MCF 10A (cell line): ENCODE results near the gene KIF18B. TPM values are rescaled to one million over a fixed set of nuclear protein-coding genes. Genes with fewer than 3 reads are reported as not detected.
A peak's percentile ranks its signal among the peaks of the same experiment; 100 is the strongest.

Source experiments
- BruUV-seq: library from RNA; stranded (reverse); fragments of 400-500 nt; replicated peaks from 2 replicates; lab custom pipeline; 2021; lab: Mats Ljungman, UMichigan
- CTCF ChIA-PET: fragments of 300-600 bp; sonication (Branson Sonifier 250); formaldehyde crosslinking; extraction: SDS; loops from one replicate; lab custom pipeline; 2021; ENCODE audit warnings: antibody characterized with exemption, inconsistent platforms; lab: Yijun Ruan, JAX
- POLR2A ChIA-PET: fragments of 300-600, 350-650 bp; sonication (Branson Sonifier 250); formaldehyde crosslinking; extraction: SDS; loops from one replicate; lab custom pipeline; 2020; ENCODE audit warnings: antibody characterized with exemption, inconsistent platforms; lab: Yijun Ruan, JAX
- DNase-seq: peaks from one replicate; pipeline ENCODE4 v3.0.0-alpha.2; 2018; ENCODE audit not compliant: unreplicated experiment
- H3K27ac Mint-ChIP-seq: one replicate; pipeline ENCODE4 v1.8.0; 2022; ENCODE audit warnings: mild to moderate bottlenecking, low read depth, mixed read lengths; ENCODE audit not compliant: unreplicated experiment
- H3K27me3 Mint-ChIP-seq: one replicate; pipeline ENCODE4 v1.8.0; 2022; ENCODE audit warnings: mixed read lengths; ENCODE audit not compliant: insufficient read depth, unreplicated experiment
- H3K36me3 Mint-ChIP-seq: one replicate; pipeline ENCODE4 v1.8.0; 2022; ENCODE audit warnings: mild to moderate bottlenecking, moderate library complexity, mixed read lengths; ENCODE audit not compliant: insufficient read depth, unreplicated experiment
- H3K4me1 Mint-ChIP-seq: one replicate; pipeline ENCODE4 v1.8.0; 2022; ENCODE audit warnings: mixed read lengths; ENCODE audit not compliant: insufficient read depth, unreplicated experiment
- H3K4me3 Mint-ChIP-seq: one replicate; pipeline ENCODE4 v1.8.0; 2022; ENCODE audit warnings: mild to moderate bottlenecking, moderate library complexity, mixed read lengths; ENCODE audit not compliant: unreplicated experiment
- H3K9me3 Mint-ChIP-seq: one replicate; pipeline ENCODE4 v1.8.0; 2022; ENCODE audit warnings: mixed read lengths; ENCODE audit not compliant: unreplicated experiment
- CTCF ChIP-seq: fragments of 200-600 bp; IDR thresholded peaks from one replicate; pipeline ENCODE4 v1.8.0; 2022; ENCODE audit warnings: antibody characterized with exemption, mild to moderate bottlenecking; ENCODE audit not compliant: unreplicated experiment
- intact Hi-C: fragments of 100-400 bp; cut with micrococcal nuclease; formaldehyde crosslinking; loops from 2 replicates; pipeline ENCODE4 v1.14.1; 2022
- total RNA-seq: library from RNA; stranded (reverse); gene quantifications from 2 replicates; pipeline ENCODE4 v1.2.3, GENCODE V29; 2022

The KIF18B gene
- total RNA-seq, 1 experiment from 2014 or later, result 17.5 TPM

- Mint-ChIP-seq H3K4me1 (peaks cover 35% of the 10 kb centered on the region), H3K27me3 (no peaks in the 10 kb centered on the region), H3K36me3 (no peaks in the 10 kb centered on the region), H3K4me3 (no peak overlapping the region), H3K9me3 (no peaks in the 10 kb centered on the region), H3K27ac (no peak overlapping the region)
- intact Hi-C loops, result loop anchor here (10.0 kb wide), 1 partner anchor 191 kb away; no protein-coding TSS in a partner anchor
- POLR2A ChIA-PET, result no interaction called here
- BruUV-seq, result no TSS peak
- CTCF ChIA-PET, result interaction anchor here (0.6 to 6.7 kb wide), 7 partner anchors 16 to 231 kb away, joined by 3 to 29 read pairs (median 4); partner anchors contain the start of genes ACBD4 and PLCD3
- DNase-seq, result no peak
- TF ChIP-seq CTCF, result no peak
Measured at GRCh38 chr17:44904001-44904984, 43.3 kb downstream of the KIF18B start.

- POLR2A ChIA-PET, result interaction anchor here (0.5 to 0.7 kb wide), 2 partner anchors 10 to 138 kb away, joined by 3 read pairs; no protein-coding TSS in a partner anchor
- no peaks in the 10 kb centered on the region for H3K27me3 Mint-ChIP-seq
- no TSS peak for BruUV-seq
- H3K36me3 Mint-ChIP-seq, result no peaks in the 10 kb centered on the region
- H3K27ac Mint-ChIP-seq, result no peak overlapping the region
- H3K4me3 Mint-ChIP-seq, result no peak overlapping the region
- CTCF ChIA-PET, result interaction anchor here (0.6 to 6.7 kb wide), 6 partner anchors 17 to 232 kb away, joined by 3 to 29 read pairs (median 4); partner anchors contain the start of gene ACBD4
- intact Hi-C loops, result loop anchor here (10.0 kb wide), 1 partner anchor 192 kb away; no protein-coding TSS in a partner anchor
- no peak for TF ChIP-seq CTCF
- DNase-seq, result no peak
- H3K4me1 Mint-ChIP-seq, result peaks cover 38% of the 10 kb centered on the region
- no peaks in the 10 kb centered on the region for H3K9me3 Mint-ChIP-seq
Measured at GRCh38 chr17:44903012-44903685, 44.4 kb downstream of the KIF18B start.

- Mint-ChIP-seq H3K36me3 (no peaks in the 10 kb centered on the region), H3K4me3 (no peak overlapping the region), H3K9me3 (no peaks in the 10 kb centered on the region), H3K27me3 (no peaks in the 10 kb centered on the region), H3K4me1 (peaks cover 38% of the 10 kb centered on the region), H3K27ac (peak overlapping the region; percentile 73)
- intact Hi-C loops, result loop anchor here (10.0 kb wide), 1 partner anchor 193 kb away; no protein-coding TSS in a partner anchor
- no TSS peak for BruUV-seq
- no peak for DNase-seq
- TF ChIP-seq CTCF, result no peak
- ChIA-PET POLR2A (interaction anchor here (0.5 to 2.3 kb wide), 8 partner anchors 11 to 148 kb away, joined by 3 to 10 read pairs (median 3); partner anchors contain the start of gene GFAP), CTCF (interaction anchor here (1.0 to 6.7 kb wide), 6 partner anchors 8 to 197 kb away, joined by 3 to 29 read pairs (median 11); no protein-coding TSS in a partner anchor)
Measured at GRCh38 chr17:44902135-44902760, 45.3 kb downstream of the KIF18B start.
